ENCODE measurements around the gene KRTAP3-2. TPM values are rescaled to one million over a fixed set of nuclear protein-coding genes. Genes with fewer than 3 reads are reported as not detected.

KRTAP3-2 gene
- total RNA-seq, 1 experiment from 2014 or later = not detected

GRCh38 chr17:41009301-41009760 lies 9.6 kb upstream of the KRTAP3-2 start:
- H2BK120ac ChIP-seq (ENCODE audit: low read depth, low read length, poor library complexity, severe bottlenecking) = no peak overlapping the region
- no peak for DNase-seq
- Mint-ChIP-seq H3K4me3 (no peak overlapping the region), H3K4me1 (peaks cover 17 to 19% of the 10 kb centered on the region in 2 experiments), H3K27ac (no peak overlapping the region), H3K9me3 (no peaks in the 10 kb centered on the region), H3K27me3 (ENCODE audit: low read depth) (no peaks in the 10 kb centered on the region), H3K36me3 (ENCODE audit: insufficient read depth in 1 of 3, low read depth in 3 of 3) (no peaks in the 10 kb centered on the region)
- no peak overlapping the region for H3T11ph ChIP-seq (ENCODE audit: low read length)
- no peak overlapping the region for H3K23ac ChIP-seq (ENCODE audit: insufficient read length, low read depth, low read length)
- TF ChIP-seq, protein P1, sequence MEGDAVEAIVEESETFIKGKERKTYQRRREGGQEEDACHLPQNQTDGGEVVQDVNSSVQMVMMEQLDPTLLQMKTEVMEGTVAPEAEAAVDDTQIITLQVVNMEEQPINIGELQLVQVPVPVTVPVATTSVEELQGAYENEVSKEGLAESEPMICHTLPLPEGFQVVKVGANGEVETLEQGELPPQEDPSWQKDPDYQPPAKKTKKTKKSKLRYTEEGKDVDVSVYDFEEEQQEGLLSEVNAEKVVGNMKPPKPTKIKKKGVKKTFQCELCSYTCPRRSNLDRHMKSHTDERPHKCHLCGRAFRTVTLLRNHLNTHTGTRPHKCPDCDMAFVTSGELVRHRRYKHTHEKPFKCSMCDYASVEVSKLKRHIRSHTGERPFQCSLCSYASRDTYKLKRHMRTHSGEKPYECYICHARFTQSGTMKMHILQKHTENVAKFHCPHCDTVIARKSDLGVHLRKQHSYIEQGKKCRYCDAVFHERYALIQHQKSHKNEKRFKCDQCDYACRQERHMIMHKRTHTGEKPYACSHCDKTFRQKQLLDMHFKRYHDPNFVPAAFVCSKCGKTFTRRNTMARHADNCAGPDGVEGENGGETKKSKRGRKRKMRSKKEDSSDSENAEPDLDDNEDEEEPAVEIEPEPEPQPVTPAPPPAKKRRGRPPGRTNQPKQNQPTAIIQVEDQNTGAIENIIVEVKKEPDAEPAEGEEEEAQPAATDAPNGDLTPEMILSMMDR (conservative IDR thresholded peaks at IDR 0.05) = no peak
- H3K79me1 ChIP-seq (ENCODE audit: insufficient read depth, low read depth, low read length, poor library complexity, severe bottlenecking) = no peaks in the 10 kb centered on the region
- no peaks in the 10 kb centered on the region for H3K27me3 ChIP-seq (ENCODE audit: insufficient read depth, low read length)
- no peaks in the 10 kb centered on the region for H3K9me3 ChIP-seq (ENCODE audit: control insufficient read depth, low read depth, low read length)
- no peaks in the 10 kb centered on the region for H3K79me2 ChIP-seq (ENCODE audit: insufficient read depth, low read length)
- no peak overlapping the region for H3K56ac ChIP-seq (ENCODE audit: insufficient read length, low read depth, low read length)
- no peak overlapping the region for H3K14ac ChIP-seq (ENCODE audit: insufficient read depth, low read length)
- no peak overlapping the region for H4K5ac ChIP-seq (ENCODE audit: insufficient read length, low read depth, low read length)
- H3K4me2 ChIP-seq (ENCODE audit: insufficient read depth, insufficient read length, low read length) = no peak overlapping the region
- H2BK20ac ChIP-seq (ENCODE audit: low read depth, low read length, poor library complexity, severe bottlenecking) = no peak overlapping the region
- no peak overlapping the region for H2AFZ ChIP-seq (ENCODE audit: low read length)
- H3K9ac ChIP-seq (ENCODE audit: extremely low read depth, insufficient read length, low read length) = no peak overlapping the region
- no peak overlapping the region for H2BK5ac ChIP-seq (ENCODE audit: insufficient read length, low read length)
- H2AK5ac ChIP-seq (ENCODE audit: insufficient read length, low read length) = no peak overlapping the region
- no peaks in the 10 kb centered on the region for H4K20me1 ChIP-seq (ENCODE audit: control insufficient read depth, insufficient read depth, insufficient read length)
- H3K23me2 ChIP-seq (ENCODE audit: insufficient read length, low read depth, low read length, poor library complexity, severe bottlenecking) = no peaks in the 10 kb centered on the region
- H4K91ac ChIP-seq (ENCODE audit: insufficient read length, low read depth, low read length) = no peak overlapping the region
- WGBS (ENCODE audit: extremely low coverage, insufficient read length, low lambda C conversion rate) = no CpG with 5 or more reads among the region's 4 CpGs
- no peak overlapping the region for H3K4ac ChIP-seq (ENCODE audit: low read depth, low read length)
- H4K8ac ChIP-seq (replicated peaks; ENCODE audit: insufficient read length, low read depth, low read length) = no peak overlapping the region
- H3K4me1 ChIP-seq (ENCODE audit: insufficient read depth, low read length) = no peaks in the 10 kb centered on the region; the same call in 1 of the 2 replicates
- H3K27ac ChIP-seq (ENCODE audit: insufficient read length, low read depth, low read length) = no peak overlapping the region
- no peak overlapping the region for H3K18ac ChIP-seq (ENCODE audit: insufficient read length, low read depth, low read length)
- H2BK12ac ChIP-seq (ENCODE audit: insufficient read length, low read depth, low read length) = no peak overlapping the region
- H2BK15ac ChIP-seq (ENCODE audit: low read depth, low read length) = no peak overlapping the region
